Astrocyte (in vitro differentiated cells and primary cell): ENCODE measurements around the gene RAB9B.

ENCODE experiments used
- EZH2 ChIP-seq: IDR thresholded peaks from 2 replicates; pipeline ENCODE4 v1.6.1; 2012; ENCODE audit warnings: mild to moderate bottlenecking, low read length, inconsistent platforms; ENCODE audit not compliant: insufficient read depth
- TF ChIP-seq, protein P1 (sequence below): IDR thresholded peaks from 2 replicates; pipeline ENCODE4 v1.5.1; 2011; ENCODE audit warnings: low read depth, mild to moderate bottlenecking, inconsistent platforms, low read length, moderate library complexity; ENCODE audit not compliant: insufficient read depth

DNA sequence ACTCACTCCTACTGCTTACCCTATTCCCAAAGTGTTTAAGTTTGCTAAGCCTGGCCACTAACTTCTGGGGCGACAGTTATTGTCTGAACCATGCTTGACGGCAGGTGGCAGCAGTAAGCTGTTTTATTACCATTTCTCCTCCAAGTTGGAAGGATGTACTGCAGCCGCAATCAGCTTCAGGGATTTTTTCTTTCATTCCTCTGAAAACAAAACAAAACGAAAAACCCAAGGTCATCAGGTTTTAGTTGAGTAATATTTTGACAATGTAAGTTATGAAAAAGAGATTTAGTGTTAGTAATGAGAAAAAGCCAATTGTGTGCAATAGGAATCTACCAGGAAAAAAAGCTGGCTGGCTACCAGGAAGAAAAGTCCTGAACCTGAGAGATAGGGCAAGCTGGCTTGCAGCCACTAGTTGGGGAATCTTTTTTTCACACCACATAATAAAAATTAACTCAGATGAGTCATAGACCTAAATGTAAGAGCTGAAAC lies 13.2 kb upstream of the RAB9B start:
- TF ChIP-seq, protein P1, sequence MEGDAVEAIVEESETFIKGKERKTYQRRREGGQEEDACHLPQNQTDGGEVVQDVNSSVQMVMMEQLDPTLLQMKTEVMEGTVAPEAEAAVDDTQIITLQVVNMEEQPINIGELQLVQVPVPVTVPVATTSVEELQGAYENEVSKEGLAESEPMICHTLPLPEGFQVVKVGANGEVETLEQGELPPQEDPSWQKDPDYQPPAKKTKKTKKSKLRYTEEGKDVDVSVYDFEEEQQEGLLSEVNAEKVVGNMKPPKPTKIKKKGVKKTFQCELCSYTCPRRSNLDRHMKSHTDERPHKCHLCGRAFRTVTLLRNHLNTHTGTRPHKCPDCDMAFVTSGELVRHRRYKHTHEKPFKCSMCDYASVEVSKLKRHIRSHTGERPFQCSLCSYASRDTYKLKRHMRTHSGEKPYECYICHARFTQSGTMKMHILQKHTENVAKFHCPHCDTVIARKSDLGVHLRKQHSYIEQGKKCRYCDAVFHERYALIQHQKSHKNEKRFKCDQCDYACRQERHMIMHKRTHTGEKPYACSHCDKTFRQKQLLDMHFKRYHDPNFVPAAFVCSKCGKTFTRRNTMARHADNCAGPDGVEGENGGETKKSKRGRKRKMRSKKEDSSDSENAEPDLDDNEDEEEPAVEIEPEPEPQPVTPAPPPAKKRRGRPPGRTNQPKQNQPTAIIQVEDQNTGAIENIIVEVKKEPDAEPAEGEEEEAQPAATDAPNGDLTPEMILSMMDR: peak; percentile 54
- no peak for TF ChIP-seq EZH2
